ENCODE measurements around the gene HPS1.

The HPS1 gene

DNA sequence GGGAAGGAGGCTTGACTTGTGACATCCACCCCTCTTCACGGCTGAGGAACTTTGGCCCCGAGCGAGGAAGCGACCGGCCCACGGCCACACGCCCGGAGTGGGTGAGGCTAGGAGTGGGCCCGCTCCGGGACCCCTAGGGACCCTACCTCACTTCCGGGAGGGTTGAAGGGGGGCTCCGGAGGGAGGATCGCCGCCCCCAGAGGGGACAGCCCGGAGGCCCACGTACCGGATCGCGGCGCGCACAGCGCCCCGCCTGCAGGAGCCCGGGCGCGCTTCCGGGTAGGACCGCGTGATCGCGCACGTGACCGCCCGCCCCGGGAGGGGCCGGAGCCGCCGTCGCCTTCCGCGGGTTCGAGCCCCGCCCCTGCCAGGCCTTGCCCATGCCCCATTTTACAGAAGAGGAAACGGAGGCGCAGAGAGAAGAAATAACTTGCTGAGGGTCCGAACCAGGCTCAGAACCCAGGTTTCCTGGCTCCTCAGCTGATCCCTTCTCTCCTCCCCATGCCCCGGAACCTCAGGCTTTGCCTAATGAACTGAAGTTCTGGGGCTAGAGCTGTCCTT, at the start of gene HPS1:
Gene HPS1 (minus strand): TSS at position 275 of the 561 bp plus-strand sequence. CDS start 3,695 bp downstream, outside the sequence.
- DNase-seq = peak; percentile 40

DNA sequence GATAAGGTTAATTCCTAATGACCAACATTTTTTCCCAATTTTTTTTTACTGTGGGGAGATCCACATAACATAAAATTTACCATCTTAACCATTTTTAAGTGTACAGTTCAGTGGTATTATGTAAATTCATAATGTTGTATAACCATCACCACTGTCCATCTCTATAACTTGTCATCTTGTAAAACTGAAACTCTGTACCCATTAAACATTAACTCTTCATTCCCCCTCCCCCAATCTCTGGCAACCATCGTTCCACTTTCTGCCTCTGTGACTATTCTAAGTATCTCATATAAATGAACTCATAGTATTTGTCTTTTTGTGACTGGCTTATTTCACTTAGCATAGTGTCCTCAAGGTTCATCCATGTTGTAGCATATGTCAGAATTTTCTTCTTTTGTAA, 46.0 kb upstream of the HPS1 start:
- no peak for DNase-seq

DNA sequence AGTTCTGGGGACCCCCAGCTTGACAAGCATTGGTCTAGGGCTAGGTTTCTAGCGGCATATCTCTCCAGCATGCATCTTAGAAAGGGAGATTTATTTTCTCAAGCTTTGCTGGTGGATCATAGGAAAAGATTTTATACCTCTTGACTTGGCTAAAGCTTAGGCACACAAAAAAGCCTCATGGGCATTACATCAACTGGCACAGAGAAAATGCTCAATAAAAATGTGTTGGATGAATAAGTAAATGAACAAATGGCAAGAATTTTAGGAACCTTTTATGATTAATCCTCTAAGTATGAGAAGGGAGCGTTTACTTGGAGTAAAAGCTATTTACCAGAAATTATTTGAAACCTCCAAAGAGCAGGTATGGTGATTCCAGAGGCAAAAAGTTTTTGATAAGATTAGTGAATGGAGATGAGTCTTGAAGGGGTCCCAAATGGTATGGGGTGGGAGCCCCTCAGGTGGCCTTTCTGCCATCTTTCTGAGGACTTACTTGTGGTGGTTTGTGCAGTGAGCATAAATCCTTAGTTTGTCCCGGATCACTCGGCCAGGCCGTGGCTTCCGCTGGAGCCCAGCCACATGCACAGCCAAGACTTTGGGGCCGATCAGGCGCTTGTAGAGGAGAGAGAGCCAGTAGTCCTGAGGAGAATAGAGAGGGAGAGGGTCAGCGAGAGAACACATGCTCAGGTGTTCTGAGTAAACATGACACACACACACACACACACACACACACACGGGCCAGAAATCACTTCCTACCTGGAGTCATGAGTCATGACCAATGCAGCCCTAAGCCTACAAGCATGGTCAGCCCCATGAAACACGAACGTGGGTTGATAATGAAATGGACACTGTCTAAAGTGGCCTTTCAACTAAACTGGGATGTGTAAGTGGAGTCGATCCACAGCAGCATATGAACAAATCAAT, 43.1 kb upstream of the HPS1 start:
- no peak for DNase-seq

DNA sequence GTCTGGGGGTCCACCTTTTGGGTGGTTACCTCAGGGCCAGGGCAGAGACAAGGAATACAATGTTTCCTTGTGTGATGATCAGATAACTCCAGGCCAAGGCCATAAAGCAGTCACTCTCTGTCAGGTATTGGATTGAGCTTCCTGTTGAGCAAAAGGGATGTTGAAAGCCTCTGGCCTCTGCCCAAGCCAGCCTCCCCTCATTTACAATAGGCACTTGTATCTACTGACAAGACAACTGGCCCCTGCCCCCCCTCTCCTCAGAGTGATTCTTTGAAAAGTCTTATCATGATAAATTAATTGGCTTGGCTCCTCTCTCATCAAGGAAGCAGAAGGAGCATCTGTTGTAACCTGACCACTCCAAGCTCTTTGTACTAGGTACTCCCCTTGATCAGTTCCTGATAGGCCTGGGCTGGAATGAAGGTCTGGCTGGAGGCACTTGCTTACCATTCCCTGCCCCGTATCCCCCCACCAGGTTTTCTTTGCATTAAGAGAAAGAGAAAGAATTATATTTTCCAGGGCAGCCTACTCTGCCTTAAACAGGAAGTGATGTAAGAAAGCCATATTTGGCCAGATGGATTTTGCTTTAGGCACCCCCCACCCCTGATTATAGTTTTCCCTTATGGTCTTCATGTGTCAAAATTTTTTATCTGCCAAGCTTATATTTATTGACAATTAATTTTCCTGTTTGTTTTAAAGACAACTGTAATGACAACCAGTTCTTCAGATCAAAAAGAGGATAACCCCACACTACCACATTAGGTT, 42.1 kb upstream of the HPS1 start:
- no peak for DNase-seq

DNA sequence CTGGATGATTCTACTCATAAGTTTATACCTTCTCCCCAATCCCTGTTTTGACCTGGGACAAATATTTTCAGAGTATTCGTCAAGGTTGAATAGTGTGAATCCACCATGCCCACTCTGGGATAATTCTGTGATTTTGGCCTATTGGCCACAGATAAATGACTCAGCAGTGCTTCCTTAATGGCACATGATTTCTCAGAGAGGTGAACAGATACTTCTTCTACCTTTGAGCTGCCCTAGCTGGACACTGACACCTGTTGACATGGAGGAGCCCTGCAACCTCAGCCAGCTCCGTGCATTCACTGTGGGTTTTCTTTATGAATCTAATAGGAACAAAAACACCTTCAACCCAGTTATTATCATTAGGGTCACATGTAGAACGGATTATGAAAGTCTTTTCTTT, 40.9 kb upstream of the HPS1 start:
- DNase-seq = no peak

DNA sequence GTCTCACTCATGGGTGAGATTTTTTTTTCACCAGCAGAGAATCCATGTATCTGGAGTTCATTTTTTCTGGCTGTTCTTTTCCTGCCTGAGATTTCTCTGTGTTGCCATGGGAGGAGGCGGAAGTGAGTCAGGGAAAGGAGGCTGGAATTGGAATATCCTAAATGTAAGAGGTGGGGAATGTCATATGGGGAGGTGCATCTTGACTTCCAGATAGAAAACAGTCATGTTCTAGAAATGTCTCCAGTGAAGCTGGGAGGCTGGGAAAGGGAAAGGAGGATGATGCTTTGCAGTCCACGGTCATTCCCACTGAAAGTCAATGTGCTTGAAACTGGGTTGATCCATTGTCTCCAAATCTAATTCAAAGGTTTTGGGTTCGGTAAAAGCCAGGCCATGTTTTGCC, 39.7 kb upstream of the HPS1 start:
- no peak for DNase-seq

DNA sequence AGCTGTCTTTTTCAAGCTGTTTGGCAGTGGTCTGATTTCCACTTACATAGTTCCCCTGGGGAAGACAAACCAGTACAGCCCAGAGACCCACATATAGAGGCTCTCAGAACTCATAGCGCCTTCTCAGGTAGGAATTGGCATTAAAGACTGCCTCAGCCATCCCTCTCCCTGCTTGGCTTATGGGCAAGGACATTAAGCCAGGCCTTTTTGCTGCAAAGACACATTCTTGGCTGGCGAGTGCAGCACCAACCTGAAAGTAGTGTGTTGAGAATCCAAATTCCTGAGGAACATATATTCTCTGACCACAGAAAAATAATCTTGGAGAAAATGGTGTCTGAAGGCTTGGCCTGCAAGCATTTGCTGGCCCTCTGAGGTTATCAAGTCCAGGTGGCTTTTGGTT, 39.2 kb upstream of the HPS1 start:
- no peak for DNase-seq

DNA sequence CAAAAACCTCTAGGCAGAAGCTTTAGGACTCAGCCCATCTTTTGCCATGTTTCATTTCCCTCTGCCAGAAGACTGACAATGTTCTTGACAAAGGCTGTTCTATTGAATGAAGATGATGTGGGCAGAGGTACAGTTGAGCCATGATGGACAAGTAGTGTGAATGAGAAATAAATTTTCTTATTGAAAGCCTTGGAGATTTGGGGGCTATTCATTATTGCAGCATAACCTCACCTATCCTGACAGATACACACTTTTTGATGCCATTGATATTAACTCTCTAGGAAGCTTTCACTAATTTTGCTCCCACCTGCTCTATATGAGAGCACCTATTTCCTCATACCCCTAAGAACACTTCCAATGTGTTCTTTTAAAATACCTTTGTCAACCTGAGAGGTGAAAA, 36.9 kb upstream of the HPS1 start:
- no peak for DNase-seq

DNA sequence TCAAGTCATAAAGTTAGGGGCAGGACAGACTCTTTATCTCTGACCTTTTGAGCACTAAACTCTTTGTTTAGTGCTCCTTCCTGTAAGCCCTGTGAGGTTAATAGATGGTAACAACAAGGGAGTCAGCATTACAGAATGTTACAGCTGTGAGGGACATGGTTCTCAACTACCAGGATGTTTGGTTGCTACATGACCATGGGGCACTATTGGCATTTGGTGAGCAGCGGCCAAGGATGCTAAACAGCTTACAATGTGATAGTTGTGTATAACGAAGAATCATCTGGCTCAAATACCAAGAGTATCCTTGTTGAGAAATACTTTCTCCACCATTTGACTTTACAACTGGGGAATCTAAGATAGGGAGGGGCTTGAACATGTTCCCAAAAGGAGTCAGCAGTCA, 35.4 kb upstream of the HPS1 start:
- DNase-seq = no peak

DNA sequence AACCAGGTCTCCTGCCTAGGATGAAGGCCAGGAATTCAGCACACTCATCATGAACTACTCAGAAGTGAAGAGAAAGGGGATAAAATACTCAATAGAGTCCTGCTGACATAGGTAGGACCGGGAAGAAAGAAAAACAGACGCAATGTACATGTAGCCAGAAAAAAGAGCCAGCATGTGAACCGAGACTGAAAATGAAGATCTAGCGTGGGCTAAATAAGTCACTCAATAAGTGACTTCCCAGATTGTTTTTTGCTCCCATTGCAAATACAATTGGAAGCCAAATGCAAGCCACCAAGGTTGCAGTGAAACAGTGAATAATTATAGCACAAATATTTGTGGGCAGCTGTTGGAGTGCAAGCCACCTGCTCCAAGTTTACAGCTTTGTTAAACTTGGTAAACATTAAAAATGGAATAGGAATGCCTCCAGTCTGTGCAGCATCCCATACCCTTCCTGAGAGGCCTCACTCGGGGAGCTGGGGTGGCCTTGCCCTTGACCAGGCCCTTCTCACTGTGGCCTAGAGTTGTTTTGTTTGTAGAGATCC, 34.7 kb upstream of the HPS1 start:
- DNase-seq = no peak

DNA sequence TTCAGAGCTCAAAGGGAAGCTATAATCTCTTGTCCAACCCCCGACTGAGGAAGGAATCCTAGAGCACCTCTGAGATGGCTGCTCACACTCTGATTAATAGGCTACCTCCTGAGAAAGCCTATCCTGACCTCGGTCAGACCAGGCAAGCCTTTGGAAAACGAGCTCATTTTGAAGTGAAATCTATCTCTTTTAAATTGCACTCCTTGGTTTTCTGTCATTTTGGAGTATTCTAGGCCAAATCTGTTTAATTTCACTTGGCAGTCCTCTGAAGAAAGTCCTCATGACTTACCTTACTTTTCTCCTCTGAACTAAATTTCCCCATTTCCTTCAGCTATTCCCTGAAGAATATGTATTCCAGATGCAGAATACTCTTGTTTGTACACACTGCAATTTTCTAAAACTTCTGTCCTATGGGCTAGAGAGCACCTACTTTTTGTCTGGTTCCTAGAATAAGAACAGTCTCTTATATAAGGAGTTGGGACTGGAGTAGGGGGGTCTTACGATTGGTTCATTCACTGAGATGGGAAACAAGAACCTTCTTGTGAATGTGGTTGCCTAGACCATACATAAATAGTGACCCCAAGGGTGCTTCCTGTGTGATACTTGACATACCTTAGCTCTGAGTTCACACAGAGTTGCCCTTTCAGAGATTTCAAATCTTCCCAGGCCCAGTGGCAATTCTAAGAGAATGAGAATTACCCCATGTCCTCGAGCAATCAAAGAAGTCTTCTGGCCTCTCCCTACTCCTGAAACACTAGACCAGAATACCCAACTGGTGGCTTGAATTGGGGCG, 31.9 kb upstream of the HPS1 start:
- DNase-seq = no peak

DNA sequence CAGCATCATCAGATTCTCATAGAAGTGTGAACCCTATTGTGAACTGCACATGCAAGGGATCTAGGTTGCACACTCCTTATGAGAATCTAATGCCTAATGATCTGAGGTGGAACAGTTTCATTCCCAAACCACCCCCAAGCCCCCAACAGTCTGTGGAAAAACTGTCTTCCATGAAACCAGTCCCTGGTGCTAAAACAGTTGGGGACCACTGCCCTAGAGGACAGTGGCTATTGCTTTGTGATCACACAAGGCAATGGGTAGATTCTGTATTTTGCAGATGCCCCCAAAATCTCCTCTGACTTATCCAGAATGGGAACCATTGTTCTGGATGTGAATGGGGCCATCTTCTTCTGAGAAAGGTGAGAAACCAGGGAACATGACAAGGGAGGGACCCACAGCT, 31.1 kb upstream of the HPS1 start:
- no peak for DNase-seq

DNA sequence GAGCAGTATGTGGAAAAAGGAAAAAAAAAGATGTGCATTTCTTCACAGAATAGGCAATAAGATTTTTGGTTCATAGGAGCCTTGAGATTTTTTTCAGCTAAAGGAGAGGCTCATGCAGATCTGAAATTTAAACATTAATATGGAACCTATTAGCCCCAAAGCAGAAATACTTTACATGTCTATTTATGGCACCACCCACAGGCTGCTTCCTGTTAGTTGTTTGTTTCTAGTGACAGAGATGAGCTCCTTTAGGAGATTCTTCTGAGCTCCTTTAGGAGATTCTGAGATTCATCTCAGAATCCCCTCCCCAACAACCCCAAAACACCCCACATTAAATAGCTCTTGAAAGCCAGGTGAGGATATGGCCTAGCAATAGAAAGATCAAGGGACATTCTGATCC, 27.9 kb upstream of the HPS1 start:
- DNase-seq = no peak

DNA sequence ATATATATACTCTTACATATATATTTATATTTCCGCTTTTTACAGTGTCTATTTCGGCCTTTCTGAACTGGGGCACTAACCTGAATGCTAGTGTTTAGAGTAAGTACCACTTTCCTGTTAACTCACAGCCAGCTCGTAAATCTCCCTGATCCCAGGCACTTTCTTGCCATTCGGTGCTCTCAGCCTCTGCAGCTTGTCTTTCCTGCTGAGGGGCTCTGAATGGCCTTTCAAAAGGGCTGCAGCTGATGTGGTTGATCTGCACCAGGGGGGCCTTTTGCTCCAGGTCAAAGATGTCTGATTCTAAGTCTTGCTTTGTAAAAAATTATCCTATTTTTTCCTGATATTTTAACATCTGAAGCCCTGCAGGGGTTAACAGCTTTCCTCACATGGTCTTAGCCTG, 25.5 kb upstream of the HPS1 start:
- DNase-seq = no peak

DNA sequence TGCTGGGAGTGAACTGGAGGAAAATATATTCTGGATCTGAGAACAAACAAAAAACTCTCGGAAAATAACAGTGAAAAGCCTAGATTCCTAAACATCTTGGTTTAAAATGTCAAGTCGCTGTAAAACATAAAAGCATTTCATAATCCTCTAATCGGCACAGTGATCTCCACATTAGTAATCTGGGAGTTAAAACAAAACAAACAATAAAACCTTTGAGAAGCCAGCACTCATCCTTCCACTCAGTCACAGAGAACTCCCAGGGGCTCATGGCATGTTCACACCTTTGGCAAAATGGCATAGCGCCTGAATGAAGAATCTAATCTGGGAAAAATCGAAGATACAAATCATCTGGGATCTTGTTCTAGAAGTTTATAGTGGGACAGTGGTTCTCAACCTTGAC, 24.1 kb upstream of the HPS1 start:
- DNase-seq = no peak

DNA sequence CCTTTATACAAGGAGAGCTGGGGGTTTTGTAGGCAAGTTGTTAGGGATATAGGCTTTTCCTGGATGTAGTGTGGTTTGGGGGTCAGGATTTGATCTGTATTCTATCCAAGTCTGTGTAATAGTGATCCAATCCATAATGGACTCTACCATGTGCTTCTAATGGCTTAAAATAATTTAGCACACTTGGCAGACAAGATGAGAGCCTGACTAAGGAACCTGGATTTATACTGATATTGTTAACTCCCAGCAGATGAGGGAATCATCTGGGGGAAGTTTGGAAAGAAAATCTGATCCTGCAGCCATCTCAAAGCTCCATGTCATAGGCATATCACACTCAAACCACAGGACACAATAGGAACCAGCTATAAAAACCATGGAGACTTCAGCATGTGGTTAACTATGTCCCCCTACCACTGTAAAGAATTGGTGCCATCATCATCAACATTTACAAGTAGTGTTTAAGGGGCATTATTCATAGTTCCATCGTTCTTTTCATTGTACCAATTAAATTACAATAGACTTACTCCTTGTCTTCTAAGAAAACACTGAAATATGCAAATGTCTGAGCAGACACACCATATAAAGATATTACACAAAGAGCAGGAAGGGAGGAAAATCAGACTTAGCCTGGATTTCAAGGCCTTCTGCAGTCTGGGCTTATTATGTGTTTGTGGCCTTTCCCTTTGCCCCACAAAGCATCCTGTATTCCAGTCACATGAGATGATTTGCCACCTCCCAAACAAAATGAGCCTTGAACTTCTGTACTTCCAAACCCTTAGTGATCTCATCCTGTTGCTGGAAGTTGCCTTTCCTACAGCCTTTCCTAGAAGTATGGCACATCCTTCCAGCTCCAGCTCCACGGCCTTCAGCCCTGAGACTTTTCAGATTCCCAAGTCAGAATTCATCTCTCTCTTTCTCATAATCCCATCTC, 22.5 kb upstream of the HPS1 start:
- no peak for DNase-seq

DNA sequence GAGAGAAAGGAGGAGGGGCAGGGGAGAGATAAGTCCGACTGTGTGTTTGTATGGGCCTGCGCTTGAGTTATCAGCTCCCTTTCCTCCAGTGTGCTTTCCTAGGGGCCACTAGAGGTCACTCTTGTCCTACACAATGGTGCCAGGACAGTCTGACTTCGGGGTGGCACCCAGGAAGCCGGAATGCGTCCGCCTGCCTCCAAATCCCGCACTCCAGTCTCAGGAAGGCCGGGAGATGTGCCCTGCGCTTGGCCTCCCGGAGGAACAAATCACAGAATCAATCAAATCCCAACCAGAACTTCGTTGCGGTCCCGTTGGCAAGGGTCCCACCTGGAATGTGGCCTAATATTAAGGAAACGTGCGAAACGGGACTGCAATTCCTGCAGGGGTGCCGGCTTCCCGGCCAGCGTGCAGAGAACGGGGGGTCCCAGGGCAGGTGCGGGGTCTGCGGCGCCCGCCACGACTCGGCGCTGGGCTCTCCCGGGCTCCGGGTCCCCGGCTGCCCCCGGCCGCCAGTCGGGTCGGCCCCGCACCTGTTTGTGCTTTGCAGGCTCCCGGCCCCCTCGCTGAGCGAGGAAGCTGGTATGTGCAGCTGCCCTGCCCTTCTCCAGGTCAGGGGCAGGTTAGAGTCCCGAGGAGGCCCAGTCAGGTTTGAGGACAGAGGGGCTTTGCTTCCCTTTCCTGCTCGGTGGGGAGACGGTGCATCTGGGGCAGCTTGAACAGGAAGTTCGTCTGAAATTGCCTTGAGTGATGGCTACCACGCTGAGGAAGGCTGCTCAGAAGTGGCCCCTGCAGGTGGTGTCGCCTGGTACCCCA, 21.0 kb upstream of the HPS1 start:
- DNase-seq = peak; percentile 86

DNA sequence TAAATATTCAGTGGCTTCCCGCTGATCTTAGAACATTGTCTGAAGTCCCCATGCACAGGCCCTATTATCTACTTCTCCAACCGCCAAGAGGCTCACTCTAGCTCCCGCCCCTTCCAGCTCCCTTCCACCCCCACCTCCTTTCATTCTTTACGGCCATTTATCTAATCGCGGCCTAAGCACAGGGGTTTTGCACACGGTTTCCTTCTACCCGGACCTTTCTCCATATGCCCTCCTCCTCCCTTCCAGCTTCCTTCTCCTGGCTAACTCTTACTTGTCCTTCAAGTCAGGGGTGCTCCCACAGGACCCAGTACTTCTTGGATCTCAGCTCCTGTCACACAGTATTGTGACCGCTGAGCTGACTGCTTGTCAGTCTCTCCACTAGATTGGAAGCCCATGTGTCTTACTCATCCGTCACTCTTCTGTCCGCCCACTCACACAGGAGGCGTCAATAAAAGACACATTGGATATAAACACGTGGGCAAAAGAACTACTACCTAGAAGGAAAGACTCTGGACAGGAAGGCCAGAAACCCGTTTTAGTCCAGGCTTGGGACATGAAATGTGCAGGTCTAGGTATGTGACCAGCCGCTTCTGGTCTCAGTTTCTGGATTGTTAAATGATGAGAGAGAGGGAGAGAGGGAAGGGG, 20.2 kb upstream of the HPS1 start:
- DNase-seq = no peak

DNA sequence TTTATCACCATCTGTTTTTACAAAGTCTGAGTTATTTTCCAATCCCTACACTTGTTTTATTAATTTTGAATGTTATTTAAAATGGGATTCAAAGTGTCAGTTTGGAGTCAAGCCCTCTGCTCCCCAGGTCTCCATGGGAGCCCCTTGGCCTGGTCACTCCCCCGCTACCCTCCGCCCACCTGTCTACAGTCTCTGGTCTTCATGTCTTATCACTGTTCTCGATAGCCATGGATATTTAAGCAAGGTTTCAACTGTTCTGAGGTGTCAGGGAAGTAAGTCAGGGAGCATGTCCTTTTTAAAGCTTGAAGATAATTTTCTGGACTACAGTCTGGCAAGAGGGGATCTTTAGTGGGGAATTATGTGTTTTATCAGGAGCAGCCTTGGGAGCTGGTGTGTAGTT, 19.1 kb upstream of the HPS1 start:
- no peak for DNase-seq
